ENCODE results near the gene GAA. TPM values are rescaled to one million over a fixed set of nuclear protein-coding genes. Genes with fewer than 3 reads are reported as not detected.

GAA gene
- total RNA-seq, 1 donor from 2014 or later, result 91.6 TPM

- H3K9me3 ChIP-seq, result no peaks in the 10 kb centered on the region
- peak in 1 of 2 donors; percentile 49 for DNase-seq (ENCODE audit: low spot score in 2 of 2)
- no peak for TF ChIP-seq CTCF (IDR thresholded peaks at IDR 0.05)
- H3K36me3 ChIP-seq, result peaks cover 5 to 8% of the 10 kb centered on the region in 2 donors
- intact Hi-C loops (cut with DNase I), result no loop called here
- no peaks in the 10 kb centered on the region for H3K4me1 ChIP-seq
- H3K4me3 ChIP-seq, result no peak overlapping the region
- H3K27ac ChIP-seq, result no peak overlapping the region
- no peaks in the 10 kb centered on the region for H3K27me3 ChIP-seq
Observed at GRCh38 chr17:80110447-80110812, 9.0 kb downstream of the GAA start.

GRCh38 chr17:80110927-80111701, 9.7 kb downstream of the GAA start:
- DNase-seq (ENCODE audit: low spot score in 2 of 2), result peak in 1 of 2 donors; percentile 39
- no peak overlapping the region for H3K4me3 ChIP-seq
- peaks cover 5 to 8% of the 10 kb centered on the region in 2 donors for H3K36me3 ChIP-seq
- TF ChIP-seq CTCF (IDR thresholded peaks at IDR 0.05), result no peak
- H3K4me1 ChIP-seq, result no peaks in the 10 kb centered on the region
- no peaks in the 10 kb centered on the region for H3K27me3 ChIP-seq
- intact Hi-C loops (cut with DNase I), result no loop called here
- H3K27ac ChIP-seq, result no peak overlapping the region
- H3K9me3 ChIP-seq, result no peaks in the 10 kb centered on the region

GRCh38 chr17:80111702-80112470, 10.5 kb downstream of the GAA start:
- no peak for DNase-seq (ENCODE audit: low spot score in 2 of 2)
- H3K4me1 ChIP-seq, result no peaks in the 10 kb centered on the region
- no peak overlapping the region for H3K27ac ChIP-seq
- H3K27me3 ChIP-seq, result no peaks in the 10 kb centered on the region
- H3K4me3 ChIP-seq, result no peak overlapping the region
- TF ChIP-seq CTCF (IDR thresholded peaks at IDR 0.05), result no peak
- intact Hi-C loops (cut with DNase I), result no loop called here
- H3K9me3 ChIP-seq, result no peaks in the 10 kb centered on the region
- peaks cover 5 to 8% of the 10 kb centered on the region in 2 donors for H3K36me3 ChIP-seq

- Histone ChIP-seq H3K27me3 (no peaks in the 10 kb centered on the region), H3K27ac (no peak overlapping the region), H3K9me3 (no peaks in the 10 kb centered on the region), H3K4me1 (no peaks in the 10 kb centered on the region), H3K4me3 (no peak overlapping the region), H3K36me3 (peaks cover 5 to 8% of the 10 kb centered on the region in 2 donors)
- intact Hi-C loops (cut with DNase I), result no loop called here
- TF ChIP-seq CTCF (IDR thresholded peaks at IDR 0.05), result no peak
- no peak for DNase-seq (ENCODE audit: low spot score in 2 of 2)
Observed at GRCh38 chr17:80112471-80113032, 11.2 kb downstream of the GAA start.

- H3K36me3 ChIP-seq, result peaks cover 5 to 7% of the 10 kb centered on the region in 2 donors
- intact Hi-C loops (cut with DNase I), result no loop called here
- TF ChIP-seq CTCF (IDR thresholded peaks at IDR 0.05), result no peak
- no peaks in the 10 kb centered on the region for H3K9me3 ChIP-seq
- H3K27ac ChIP-seq, result no peak overlapping the region
- H3K27me3 ChIP-seq, result no peaks in the 10 kb centered on the region
- no peaks in the 10 kb centered on the region for H3K4me1 ChIP-seq
- no peak for DNase-seq (ENCODE audit: low spot score in 2 of 2)
- H3K4me3 ChIP-seq, result no peak overlapping the region
Observed at GRCh38 chr17:80113033-80113484, 11.7 kb downstream of the GAA start.
